BLaER1 (cell line): Measurements from ENCODE around the gene YAP1.

Experiments used
- H3K27ac ChIP-seq: shearing (Covaris generic); formaldehyde crosslinking; 2 replicates; pipeline ENCODE4 v1.8.1; 2022
- H3K27me3 ChIP-seq: shearing (Covaris generic); formaldehyde crosslinking; 2 replicates; pipeline ENCODE4 v1.8.1; 2022
- H3K36me3 ChIP-seq: shearing (Covaris generic); formaldehyde crosslinking; 2 replicates; pipeline ENCODE4 v1.8.1; 2022
- H3K4me1 ChIP-seq: shearing (Covaris generic); formaldehyde crosslinking; 2 replicates; pipeline ENCODE4 v1.8.1; 2022
- H3K4me2 ChIP-seq: shearing (Covaris generic); formaldehyde crosslinking; 2 replicates; pipeline ENCODE4 v1.8.1; 2022
- H3K4me3 ChIP-seq: shearing (Covaris generic); formaldehyde crosslinking; 2 replicates; pipeline ENCODE4 v1.8.1; 2022
- H3K9ac ChIP-seq: shearing (Covaris generic); formaldehyde crosslinking; 2 replicates; pipeline ENCODE4 v1.8.1; 2022
- H3K9me3 ChIP-seq: shearing (Covaris generic); formaldehyde crosslinking; 2 replicates; pipeline ENCODE4 v1.8.1; 2022
- H4K20me1 ChIP-seq: shearing (Covaris generic); formaldehyde crosslinking; 2 replicates; pipeline ENCODE4 v1.8.1; 2022
- Cebpa-rat ChIP-seq: shearing (Covaris generic); IDR thresholded peaks from 2 replicates; pipeline ENCODE4 v1.8.1; 2022

YAP1 gene

DNA sequence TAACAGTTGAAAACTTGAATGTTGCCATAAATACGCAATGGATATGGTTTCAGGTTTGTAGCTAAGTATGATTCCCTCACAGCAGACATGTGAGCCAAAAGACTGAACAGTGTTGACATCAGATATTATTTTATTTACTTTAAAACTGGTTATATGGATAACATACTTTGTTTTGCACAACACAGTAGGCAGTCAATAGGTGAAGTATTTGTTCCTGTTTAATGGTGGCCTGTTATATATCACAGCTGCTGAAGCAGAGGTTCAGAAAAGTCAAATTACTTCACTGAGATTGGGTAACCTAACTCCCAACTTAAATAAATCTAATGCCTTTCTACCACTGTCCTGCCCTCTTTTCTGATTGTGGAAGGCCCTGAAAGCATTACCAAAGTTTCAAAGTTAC is 44.6 kb downstream of the YAP1 start:
- Histone ChIP-seq H3K4me2 (no peak overlapping the region), H3K4me3 (no peak overlapping the region), H3K9ac (no peak overlapping the region), H3K27me3 (no peaks in the 10 kb centered on the region), H3K9me3 (no peaks in the 10 kb centered on the region), H3K36me3 (no peaks in the 10 kb centered on the region), H4K20me1 (no peaks in the 10 kb centered on the region), H3K4me1 (peaks cover 16% of the 10 kb centered on the region; the same call in 1 of the 2 replicates), H3K27ac (no peak overlapping the region)
- no peak for TF ChIP-seq Cebpa-rat

DNA sequence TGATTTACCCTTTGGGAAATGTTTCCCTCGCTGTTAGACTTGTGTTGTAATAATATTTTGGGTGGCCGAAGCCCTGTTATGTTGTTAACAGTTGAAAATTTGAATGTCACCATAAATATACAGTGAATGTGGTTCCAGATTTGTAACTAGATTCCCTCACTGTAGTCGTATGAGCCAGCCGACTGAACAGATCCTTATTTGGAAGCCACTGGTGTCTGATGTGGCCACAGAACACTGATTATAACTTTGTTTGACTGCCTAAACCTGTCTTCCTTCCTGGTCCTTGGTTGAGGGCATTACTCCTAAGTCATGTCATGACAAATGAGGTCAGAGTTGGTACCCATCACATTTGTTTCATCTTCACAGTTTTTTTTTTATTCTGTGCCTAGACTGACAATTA is 45.4 kb downstream of the YAP1 start:
- H3K4me2 ChIP-seq = peak overlapping the region; percentile 16; the same call in 1 of the 2 replicates
- no peak for TF ChIP-seq Cebpa-rat
- H3K4me1 ChIP-seq = peaks cover 16% of the 10 kb centered on the region; the same call in 1 of the 2 replicates
- no peaks in the 10 kb centered on the region for H3K36me3 ChIP-seq
- no peak overlapping the region for H3K27ac ChIP-seq
- H3K9me3 ChIP-seq = no peaks in the 10 kb centered on the region
- no peaks in the 10 kb centered on the region for H4K20me1 ChIP-seq
- H3K27me3 ChIP-seq = no peaks in the 10 kb centered on the region
- H3K4me3 ChIP-seq = no peak overlapping the region
- H3K9ac ChIP-seq = no peak overlapping the region

DNA sequence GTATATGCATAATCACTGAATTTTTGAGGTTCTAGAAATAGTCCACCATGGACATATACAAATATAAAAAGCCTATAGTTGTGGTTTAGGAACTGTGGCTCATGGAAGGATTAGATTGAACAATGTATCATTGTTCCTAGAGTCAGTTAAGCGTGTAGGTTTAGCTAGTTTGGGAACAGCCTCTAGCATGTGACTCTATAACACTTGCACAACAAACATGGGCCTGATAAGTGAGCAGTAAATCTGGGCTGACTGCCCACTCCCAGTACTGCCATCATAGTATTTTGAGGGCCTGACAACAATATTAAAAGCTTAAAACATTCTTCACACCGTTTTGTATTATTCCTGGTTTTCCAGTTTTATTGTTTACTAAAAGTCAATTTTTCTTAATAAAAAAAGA is 47.0 kb downstream of the YAP1 start:
- Histone ChIP-seq H3K9ac (no peak overlapping the region), H3K27me3 (no peaks in the 10 kb centered on the region), H3K9me3 (no peaks in the 10 kb centered on the region), H3K4me3 (no peak overlapping the region), H4K20me1 (no peaks in the 10 kb centered on the region), H3K4me2 (no peak overlapping the region), H3K36me3 (0 out of 2 replicates have a peak, but pooled peaks cover under 1% of the 10 kb centered on the region), H3K4me1 (peaks cover 16% of the 10 kb centered on the region; the same call in 1 of the 2 replicates), H3K27ac (no peak overlapping the region)
- no peak for TF ChIP-seq Cebpa-rat

DNA sequence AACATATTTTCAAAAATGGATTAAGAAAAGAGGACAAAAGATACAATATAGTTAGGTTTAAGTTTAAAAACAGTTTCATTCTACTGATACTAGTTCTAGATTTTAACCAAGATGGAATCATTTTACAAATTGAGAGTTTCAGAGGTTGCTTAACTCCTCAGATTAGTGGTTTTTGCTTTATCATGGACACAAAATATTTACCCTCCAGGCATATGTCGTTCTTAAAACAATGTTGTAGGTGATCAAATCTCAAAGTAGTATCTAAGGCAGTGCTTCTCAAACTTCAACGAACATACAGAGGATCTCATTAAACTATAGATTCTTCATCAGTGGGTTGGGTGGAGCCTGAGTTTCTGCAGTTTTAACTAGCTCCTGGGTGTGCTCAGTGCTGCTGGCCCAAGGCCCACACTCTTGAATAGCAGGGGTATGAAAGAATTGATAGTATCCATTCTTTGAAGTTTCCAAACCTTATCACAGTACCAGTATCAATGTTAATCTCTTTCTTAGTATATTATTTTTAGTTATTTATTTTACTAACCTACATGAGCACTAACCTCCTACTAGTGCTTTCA is 48.0 kb downstream of the YAP1 start:
- Histone ChIP-seq H3K9me3 (no peaks in the 10 kb centered on the region), H3K36me3 (peaks cover 6% of the 10 kb centered on the region; the same call in 1 of the 2 replicates), H3K4me2 (no peak overlapping the region), H3K4me3 (no peak overlapping the region), H3K27me3 (no peaks in the 10 kb centered on the region), H3K4me1 (peaks cover 16% of the 10 kb centered on the region; the same call in 1 of the 2 replicates), H4K20me1 (no peaks in the 10 kb centered on the region), H3K27ac (no peak overlapping the region), H3K9ac (no peak overlapping the region)
- no peak for TF ChIP-seq Cebpa-rat

DNA sequence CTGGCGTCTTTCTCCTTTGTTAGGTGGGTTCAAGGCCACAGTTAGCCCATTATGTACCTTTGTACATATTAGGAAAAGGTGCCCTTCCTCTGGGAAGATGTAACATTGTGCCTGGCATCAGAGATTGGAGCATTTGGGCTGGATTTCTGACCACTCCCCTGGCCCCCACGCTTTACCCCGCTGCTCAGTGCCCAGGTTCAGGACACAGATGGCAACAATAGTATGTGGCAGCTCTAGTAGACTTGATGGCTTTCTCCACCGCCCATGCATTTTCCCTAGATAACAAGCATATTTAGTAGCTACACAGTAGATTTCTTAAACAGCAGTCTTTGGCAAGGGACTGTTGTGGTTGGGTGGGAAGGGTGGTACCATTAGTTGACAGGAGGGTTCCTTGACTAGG is 53.1 kb downstream of the YAP1 start:
- TF ChIP-seq Cebpa-rat = no peak
- no peak overlapping the region for H3K4me3 ChIP-seq
- no peaks in the 10 kb centered on the region for H3K4me1 ChIP-seq
- H4K20me1 ChIP-seq = no peaks in the 10 kb centered on the region
- H3K4me2 ChIP-seq = no peak overlapping the region
- no peaks in the 10 kb centered on the region for H3K27me3 ChIP-seq
- peaks cover 14% of the 10 kb centered on the region; the same call in 1 of the 2 replicates for H3K36me3 ChIP-seq
- H3K9me3 ChIP-seq = no peaks in the 10 kb centered on the region
- no peak overlapping the region for H3K27ac ChIP-seq
- no peak overlapping the region for H3K9ac ChIP-seq

DNA sequence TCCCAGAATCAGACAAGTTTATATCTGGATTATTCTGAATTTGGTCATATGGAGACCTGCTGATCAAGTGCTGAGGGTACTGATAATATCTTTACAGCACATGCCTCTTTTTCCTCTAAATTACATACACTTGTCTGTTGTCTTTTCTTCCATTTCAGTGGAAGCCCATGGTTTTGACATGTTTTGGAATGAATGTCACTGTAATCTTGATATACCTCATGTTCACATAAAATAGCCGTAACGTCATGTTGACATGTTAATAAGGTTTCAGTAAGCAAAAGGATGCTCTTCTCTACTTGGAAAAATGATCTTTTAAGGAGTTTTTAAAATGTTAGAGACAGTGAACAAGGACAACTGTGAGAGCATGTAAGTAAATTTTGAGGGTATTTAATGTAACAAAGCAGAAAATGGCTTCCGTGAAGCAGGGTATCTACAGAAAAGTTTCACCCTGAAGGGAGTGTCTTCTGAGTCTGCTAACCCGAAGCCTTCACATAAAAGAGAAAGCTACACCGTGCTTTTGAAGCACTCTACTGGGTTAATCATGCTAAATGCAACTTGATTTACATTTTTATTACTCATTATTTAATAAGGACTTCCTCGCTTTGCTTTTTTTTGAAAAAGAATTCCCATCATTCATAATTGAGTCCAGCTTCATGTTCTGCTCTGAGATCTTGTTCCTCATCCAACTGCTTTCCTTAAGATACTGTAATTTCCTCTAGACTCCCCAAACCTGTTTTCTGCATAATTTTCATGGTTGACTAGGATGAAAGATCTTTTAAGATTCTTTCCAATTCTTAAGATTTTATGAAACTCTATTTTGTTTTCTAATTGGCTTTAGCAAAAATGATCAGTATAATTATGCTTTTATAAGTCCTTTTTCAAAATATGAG is 56.2 kb downstream of the YAP1 start:
- no peak overlapping the region for H3K4me2 ChIP-seq
- no peak overlapping the region for H3K27ac ChIP-seq
- peaks cover 14% of the 10 kb centered on the region; the same call in 1 of the 2 replicates for H3K36me3 ChIP-seq
- H3K9ac ChIP-seq = no peak overlapping the region
- no peak overlapping the region for H3K4me3 ChIP-seq
- H3K27me3 ChIP-seq = no peaks in the 10 kb centered on the region
- H4K20me1 ChIP-seq = no peaks in the 10 kb centered on the region
- H3K4me1 ChIP-seq = no peaks in the 10 kb centered on the region
- TF ChIP-seq Cebpa-rat = no peak
- no peaks in the 10 kb centered on the region for H3K9me3 ChIP-seq

DNA sequence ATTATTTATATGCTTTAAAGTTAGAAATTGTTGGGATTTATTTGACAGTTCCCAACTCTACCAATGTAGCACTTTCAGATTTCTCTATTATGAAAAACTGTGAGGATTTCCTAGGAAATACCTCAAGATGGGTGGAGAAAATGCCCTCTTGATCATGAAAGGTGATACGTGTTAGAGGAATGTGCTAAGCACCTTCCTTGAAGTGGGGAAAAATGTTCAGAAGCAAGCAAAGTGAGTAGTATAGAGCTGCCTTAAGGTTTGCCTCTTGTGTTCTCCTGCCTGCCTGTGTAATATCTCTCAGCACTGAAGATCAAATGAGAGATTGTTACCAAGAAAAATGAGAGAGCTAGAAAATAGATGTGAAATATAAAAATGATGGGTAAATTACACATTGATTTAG is 58.2 kb downstream of the YAP1 start:
- Histone ChIP-seq H3K4me1 (no peaks in the 10 kb centered on the region), H3K27me3 (no peaks in the 10 kb centered on the region), H3K9ac (no peak overlapping the region), H3K36me3 (peaks cover 6% of the 10 kb centered on the region; the same call in 1 of the 2 replicates), H3K9me3 (no peaks in the 10 kb centered on the region), H3K4me3 (no peak overlapping the region), H4K20me1 (no peaks in the 10 kb centered on the region), H3K4me2 (no peak overlapping the region), H3K27ac (no peak overlapping the region)
- TF ChIP-seq Cebpa-rat = no peak

DNA sequence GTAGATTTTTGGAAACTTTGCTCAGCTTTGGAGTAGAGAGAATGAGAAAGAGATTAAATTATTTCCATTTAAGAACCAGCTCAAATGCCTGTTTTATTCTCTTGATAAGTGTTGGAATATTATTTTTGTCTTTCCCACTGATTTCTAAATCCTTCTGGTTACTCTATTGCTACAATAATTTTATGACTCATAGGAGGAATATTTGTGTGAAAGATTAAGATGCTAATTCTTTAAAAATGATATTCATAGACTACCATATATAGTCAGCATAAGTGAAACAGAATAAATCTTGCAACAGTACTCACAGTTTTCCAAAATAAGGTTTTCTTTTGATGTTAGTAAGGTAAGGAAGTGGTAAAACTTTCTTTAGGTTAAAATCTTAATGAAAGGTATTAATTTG is 60.9 kb downstream of the YAP1 start:
- no peak overlapping the region for H3K9ac ChIP-seq

DNA sequence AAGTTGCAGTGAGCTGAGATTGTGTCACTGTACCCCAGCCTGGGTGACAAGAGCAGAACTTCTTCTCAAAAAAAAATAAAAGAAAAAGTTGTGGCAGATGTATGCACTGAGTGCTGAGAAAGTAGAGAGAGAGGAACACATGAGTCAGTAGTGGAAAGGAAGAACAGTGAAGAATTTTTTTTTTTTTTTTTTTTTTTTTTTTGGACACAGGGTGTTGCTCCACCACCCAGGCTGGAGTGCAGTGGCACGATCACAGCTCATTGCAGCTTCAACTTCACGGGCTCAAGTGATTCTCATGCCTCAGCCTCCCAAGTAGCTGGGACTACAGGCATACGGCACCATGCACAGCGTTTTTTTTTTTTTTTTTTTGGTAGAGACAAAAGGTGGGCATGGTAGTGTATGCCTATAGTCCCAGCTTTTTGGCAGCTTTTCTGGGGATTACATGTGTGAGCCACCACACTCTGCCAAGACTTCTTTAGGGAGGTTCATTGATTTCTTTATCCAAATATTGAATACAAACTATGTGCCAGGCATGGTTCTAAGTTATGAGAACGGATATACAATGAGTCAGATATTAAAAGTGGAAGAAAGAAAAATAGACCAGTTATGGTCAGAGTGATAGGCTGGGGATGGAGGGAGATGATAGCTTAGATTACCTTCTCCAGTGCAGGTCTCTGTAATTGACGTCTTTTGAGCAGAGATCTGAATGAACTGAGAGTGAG is 62.0 kb downstream of the YAP1 start:
- no peaks in the 10 kb centered on the region for H3K9me3 ChIP-seq
- TF ChIP-seq Cebpa-rat = no peak
- H3K4me2 ChIP-seq = no peak overlapping the region
- H3K9ac ChIP-seq = no peak overlapping the region
- H3K36me3 ChIP-seq = peaks cover 6% of the 10 kb centered on the region; the same call in 1 of the 2 replicates
- H3K27ac ChIP-seq = no peak overlapping the region
- no peaks in the 10 kb centered on the region for H4K20me1 ChIP-seq
- no peaks in the 10 kb centered on the region for H3K27me3 ChIP-seq
- H3K4me3 ChIP-seq = no peak overlapping the region
- no peaks in the 10 kb centered on the region for H3K4me1 ChIP-seq

More for the DNA sequence above, 60.9 kb downstream of the YAP1 start:
- no peak for TF ChIP-seq Cebpa-rat
- H3K4me1 ChIP-seq = no peaks in the 10 kb centered on the region
- H3K27ac ChIP-seq = no peak overlapping the region
- peaks cover 6% of the 10 kb centered on the region; the same call in 1 of the 2 replicates for H3K36me3 ChIP-seq
- H3K27me3 ChIP-seq = no peaks in the 10 kb centered on the region
- no peak overlapping the region for H3K4me2 ChIP-seq
- no peak overlapping the region for H3K4me3 ChIP-seq
- H4K20me1 ChIP-seq = no peaks in the 10 kb centered on the region
- H3K9me3 ChIP-seq = no peaks in the 10 kb centered on the region
